RWPE2 (cell line): ENCODE data around the gene ANO6.
A peak's percentile ranks its signal among the peaks of the same experiment; 100 is the strongest.

Experiments
- ATAC-seq: fragments of 200-7000 bp; cut with Tn5 transposase; 3 replicates; pipeline ENCODE4 v1.9.1; 2021; ENCODE audit warnings: low read depth
- DNase-seq: peaks from one replicate; pipeline ENCODE4 v3.0.0-alpha.2; 2020; ENCODE audit warnings: low spot score
- H3K27ac ChIP-seq: fragments of 450-650 bp; 2 replicates; pipeline ENCODE4 v1.5.1; 2017; ENCODE audit warnings: mild to moderate bottlenecking; ENCODE audit not compliant: poor library complexity, severe bottlenecking
- H3K27me3 ChIP-seq: fragments of 250-450 bp; sonication (Bioruptor Pico); 2 replicates; pipeline ENCODE4 v1.5.1; 2021; ENCODE audit warnings: mild to moderate bottlenecking, moderate library complexity; ENCODE audit not compliant: insufficient read depth, poor library complexity, severe bottlenecking
- H3K36me3 ChIP-seq: fragments of 250-450 bp; sonication (Bioruptor Pico); 2 replicates; pipeline ENCODE4 v1.5.1; 2020; ENCODE audit warnings: low read depth, mild to moderate bottlenecking, moderate library complexity
- H3K4me1 ChIP-seq: fragments of 250-450 bp; sonication (Bioruptor Pico); 2 replicates; pipeline ENCODE4 v1.5.1; 2021; ENCODE audit warnings: mild to moderate bottlenecking, moderate library complexity; ENCODE audit not compliant: insufficient read depth, poor library complexity, severe bottlenecking
- H3K4me3 ChIP-seq: fragments of 250-450 bp; sonication (Bioruptor Pico); 2 replicates; pipeline ENCODE4 v1.5.1; 2021; ENCODE audit warnings: mild to moderate bottlenecking, moderate library complexity; ENCODE audit not compliant: severe bottlenecking
- H3K9me3 ChIP-seq: fragments of 250-450 bp; sonication (Bioruptor Pico); 2 replicates; pipeline ENCODE4 v1.5.1; 2021; ENCODE audit warnings: mild to moderate bottlenecking, moderate library complexity; ENCODE audit not compliant: severe bottlenecking
- CTCF ChIP-seq: fragments of 450-650 bp; IDR thresholded peaks from one replicate; pipeline ENCODE4 v1.5.1; 2017; ENCODE audit warnings: mild to moderate bottlenecking, moderate library complexity; ENCODE audit not compliant: poor library complexity, severe bottlenecking

ANO6 gene

DNA sequence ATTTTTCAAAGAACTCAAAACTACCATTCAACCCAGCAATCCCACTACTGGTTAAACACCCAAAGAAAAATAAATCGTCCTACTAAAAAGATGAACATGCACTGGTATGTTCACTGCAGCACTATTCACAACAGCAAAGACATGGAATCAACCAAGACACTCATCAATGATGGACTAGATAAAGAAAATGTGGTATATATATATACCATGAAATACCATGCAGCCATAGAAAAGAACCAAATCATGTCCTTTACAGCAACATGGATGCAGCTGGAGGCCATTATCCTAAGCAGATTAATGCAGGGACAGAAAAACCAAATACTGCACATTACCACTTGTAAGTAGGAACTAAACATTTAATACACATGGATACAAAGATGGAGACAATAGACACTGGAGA is 3.8 kb upstream of the ANO6 start:
- Histone ChIP-seq H3K27me3 (no peaks in the 10 kb centered on the region), H3K4me3 (no peak overlapping the region), H3K27ac (no peak overlapping the region), H3K9me3 (no peaks in the 10 kb centered on the region), H3K4me1 (peaks cover 7% of the 10 kb centered on the region), H3K36me3 (no peaks in the 10 kb centered on the region)
- ATAC-seq (no peak), DNase-seq (no peak)
- no peak for TF ChIP-seq CTCF

DNA sequence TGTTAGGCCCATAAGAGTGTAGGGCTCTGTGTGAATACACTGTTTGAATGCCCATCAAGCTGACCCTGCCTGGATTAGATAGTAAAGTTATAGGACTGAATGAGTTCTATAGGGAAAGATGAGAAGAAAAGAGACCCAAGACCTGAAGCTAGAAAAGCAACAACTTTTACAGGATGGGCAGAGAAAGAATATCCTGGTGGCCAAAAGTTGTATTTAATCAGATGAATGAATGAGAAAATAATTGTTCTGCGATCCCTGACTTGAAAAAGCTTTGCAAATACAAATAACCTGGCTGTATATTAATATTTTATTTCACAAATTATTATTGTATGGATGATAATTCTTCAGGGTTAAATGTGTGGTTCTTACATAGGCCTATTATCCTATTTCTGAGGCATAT is 2.8 kb upstream of the ANO6 start:
- Histone ChIP-seq H3K4me1 (peaks cover 7% of the 10 kb centered on the region), H3K27ac (no peak overlapping the region), H3K9me3 (no peaks in the 10 kb centered on the region), H3K27me3 (no peaks in the 10 kb centered on the region), H3K4me3 (no peak overlapping the region), H3K36me3 (no peaks in the 10 kb centered on the region)
- TF ChIP-seq CTCF: no peak
- no peak for DNase-seq
- ATAC-seq: no peak

DNA sequence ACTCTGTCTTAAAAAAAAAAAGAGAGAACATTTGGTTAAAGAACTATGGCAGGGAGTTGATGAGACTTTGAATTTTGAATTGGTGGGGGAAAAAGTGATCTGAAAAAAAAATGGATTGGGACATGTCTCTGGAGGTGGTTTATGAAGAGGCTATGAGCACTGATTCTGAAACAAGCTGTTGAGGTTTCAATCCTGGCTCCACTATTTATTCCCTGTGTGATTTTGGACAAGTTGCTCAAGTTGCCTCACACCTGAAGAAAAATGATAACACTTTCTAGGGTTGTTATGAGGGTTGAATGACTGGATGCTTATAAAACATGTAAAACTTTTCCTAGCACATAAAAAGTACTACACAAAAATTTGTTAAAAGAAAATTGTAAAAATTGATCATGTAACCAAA is 1.8 kb upstream of the ANO6 start:
- peaks cover 14% of the 10 kb centered on the region for H3K4me1 ChIP-seq
- TF ChIP-seq CTCF: no peak
- no peak for DNase-seq
- no peaks in the 10 kb centered on the region for H3K9me3 ChIP-seq
- no peak for ATAC-seq
- no peak overlapping the region for H3K4me3 ChIP-seq
- H3K36me3 ChIP-seq: no peaks in the 10 kb centered on the region
- H3K27me3 ChIP-seq: no peaks in the 10 kb centered on the region
- H3K27ac ChIP-seq: peak overlapping the region; percentile 93

GRCh38 chr12:45214749-45215418 is 1.0 kb upstream of the ANO6 start:
- H3K9me3 ChIP-seq: no peaks in the 10 kb centered on the region
- no peak for TF ChIP-seq CTCF
- H3K27ac ChIP-seq: peak overlapping the region; percentile 93
- DNase-seq (no peak), ATAC-seq (no peak)
- H3K36me3 ChIP-seq: no peaks in the 10 kb centered on the region
- peaks cover 22% of the 10 kb centered on the region for H3K4me1 ChIP-seq
- H3K27me3 ChIP-seq: no peaks in the 10 kb centered on the region
- H3K4me3 ChIP-seq: peak overlapping the region; percentile 89

DNA sequence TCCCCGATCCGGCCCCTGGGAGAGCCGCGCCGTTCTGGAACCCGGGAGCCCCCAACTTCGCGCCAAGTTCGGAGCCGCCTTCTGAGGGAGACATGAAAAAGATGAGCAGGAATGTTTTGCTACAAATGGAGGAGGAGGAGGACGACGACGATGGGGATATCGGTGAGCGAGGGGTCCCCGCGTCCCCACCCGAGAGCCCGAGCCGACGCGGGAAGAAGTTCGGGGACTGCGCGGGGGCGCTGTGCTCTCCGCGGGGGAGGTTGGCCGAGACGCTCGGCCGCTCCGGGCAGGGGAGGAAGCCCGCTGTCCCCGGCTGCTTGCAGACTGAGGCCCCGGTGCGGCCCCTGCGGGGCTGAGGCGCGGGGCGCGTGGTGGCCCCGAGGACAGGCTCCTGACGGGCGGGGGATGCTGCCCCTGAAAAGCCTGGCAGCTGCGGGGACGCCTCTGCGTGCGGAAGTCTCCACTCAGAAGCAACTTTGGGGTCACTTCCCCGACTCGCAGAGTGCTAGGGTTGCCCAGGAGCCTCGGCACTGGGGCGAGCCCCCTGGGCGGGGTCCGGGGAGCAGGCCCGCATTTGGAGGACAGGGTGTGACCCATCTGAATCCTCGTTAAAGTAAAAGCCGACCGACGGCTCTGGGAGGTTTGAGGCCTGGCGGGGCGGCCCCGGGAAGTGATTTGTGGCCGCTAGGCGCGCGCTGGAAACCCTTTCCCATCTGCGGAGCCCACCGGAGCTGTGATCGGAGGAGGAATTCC is 511 bp downstream of the ANO6 start:
- DNase-seq (no peak), ATAC-seq (peak; percentile 22)
- Histone ChIP-seq H3K4me1 (peaks cover 36% of the 10 kb centered on the region), H3K4me3 (peak overlapping the region; percentile 89), H3K9me3 (no peaks in the 10 kb centered on the region), H3K27me3 (no peaks in the 10 kb centered on the region), H3K27ac (peak overlapping the region; percentile 93), H3K36me3 (no peaks in the 10 kb centered on the region)
- TF ChIP-seq CTCF: peak; percentile 20
